ENCODE data around the gene MYBPHL. TPM values are rescaled to one million over a fixed set of nuclear protein-coding genes. Genes with fewer than 3 reads are reported as not detected.

MYBPHL gene
- total and polyA plus RNA-seq, 2 of the 13 experiments (the other 11 are each of a cell fraction or from before 2014, with no cell fraction given), result 3.7 to 3.8 TPM

DNA sequence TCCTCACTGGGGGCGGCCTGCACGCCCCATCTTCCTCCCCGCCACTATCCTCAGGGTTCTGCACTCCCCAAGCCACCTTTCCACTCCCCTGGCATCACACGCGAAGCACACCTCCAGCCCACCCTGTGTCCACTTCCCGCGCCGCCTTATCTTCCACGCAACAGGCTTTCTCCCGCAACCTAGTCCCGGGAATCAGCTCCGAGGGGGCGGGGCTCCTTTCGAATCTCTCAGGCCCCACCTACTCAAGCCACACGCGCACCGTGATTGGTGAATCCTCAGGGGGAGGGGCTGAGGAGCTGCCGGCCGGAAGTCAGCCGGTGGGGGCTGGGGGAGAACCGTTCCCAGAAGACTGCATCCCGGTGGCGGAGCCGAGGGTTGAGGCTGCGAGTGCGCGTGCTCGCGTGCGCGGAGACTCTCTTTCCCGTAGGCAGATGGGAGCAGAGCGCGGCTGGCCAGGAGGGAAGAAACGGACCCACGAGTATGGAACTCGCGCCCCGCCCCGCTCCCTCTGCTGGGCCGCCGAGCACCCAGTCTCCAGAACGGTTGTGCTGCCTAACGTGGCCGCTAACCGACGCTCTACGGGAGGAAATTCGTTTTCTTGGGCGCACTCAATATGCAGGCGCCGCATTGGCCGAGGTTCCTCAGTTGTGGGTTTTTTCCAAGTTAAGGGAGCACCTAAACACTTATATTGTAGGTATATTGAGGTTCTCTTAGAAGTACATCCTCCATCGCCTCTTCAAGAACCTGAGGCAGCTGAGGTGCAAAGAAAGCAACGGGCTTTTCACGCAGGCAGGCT lies 23.7 kb downstream of the MYBPHL start, which contains the start of gene PSRC1 (continued):
- TF ChIP-seq, protein P1, sequence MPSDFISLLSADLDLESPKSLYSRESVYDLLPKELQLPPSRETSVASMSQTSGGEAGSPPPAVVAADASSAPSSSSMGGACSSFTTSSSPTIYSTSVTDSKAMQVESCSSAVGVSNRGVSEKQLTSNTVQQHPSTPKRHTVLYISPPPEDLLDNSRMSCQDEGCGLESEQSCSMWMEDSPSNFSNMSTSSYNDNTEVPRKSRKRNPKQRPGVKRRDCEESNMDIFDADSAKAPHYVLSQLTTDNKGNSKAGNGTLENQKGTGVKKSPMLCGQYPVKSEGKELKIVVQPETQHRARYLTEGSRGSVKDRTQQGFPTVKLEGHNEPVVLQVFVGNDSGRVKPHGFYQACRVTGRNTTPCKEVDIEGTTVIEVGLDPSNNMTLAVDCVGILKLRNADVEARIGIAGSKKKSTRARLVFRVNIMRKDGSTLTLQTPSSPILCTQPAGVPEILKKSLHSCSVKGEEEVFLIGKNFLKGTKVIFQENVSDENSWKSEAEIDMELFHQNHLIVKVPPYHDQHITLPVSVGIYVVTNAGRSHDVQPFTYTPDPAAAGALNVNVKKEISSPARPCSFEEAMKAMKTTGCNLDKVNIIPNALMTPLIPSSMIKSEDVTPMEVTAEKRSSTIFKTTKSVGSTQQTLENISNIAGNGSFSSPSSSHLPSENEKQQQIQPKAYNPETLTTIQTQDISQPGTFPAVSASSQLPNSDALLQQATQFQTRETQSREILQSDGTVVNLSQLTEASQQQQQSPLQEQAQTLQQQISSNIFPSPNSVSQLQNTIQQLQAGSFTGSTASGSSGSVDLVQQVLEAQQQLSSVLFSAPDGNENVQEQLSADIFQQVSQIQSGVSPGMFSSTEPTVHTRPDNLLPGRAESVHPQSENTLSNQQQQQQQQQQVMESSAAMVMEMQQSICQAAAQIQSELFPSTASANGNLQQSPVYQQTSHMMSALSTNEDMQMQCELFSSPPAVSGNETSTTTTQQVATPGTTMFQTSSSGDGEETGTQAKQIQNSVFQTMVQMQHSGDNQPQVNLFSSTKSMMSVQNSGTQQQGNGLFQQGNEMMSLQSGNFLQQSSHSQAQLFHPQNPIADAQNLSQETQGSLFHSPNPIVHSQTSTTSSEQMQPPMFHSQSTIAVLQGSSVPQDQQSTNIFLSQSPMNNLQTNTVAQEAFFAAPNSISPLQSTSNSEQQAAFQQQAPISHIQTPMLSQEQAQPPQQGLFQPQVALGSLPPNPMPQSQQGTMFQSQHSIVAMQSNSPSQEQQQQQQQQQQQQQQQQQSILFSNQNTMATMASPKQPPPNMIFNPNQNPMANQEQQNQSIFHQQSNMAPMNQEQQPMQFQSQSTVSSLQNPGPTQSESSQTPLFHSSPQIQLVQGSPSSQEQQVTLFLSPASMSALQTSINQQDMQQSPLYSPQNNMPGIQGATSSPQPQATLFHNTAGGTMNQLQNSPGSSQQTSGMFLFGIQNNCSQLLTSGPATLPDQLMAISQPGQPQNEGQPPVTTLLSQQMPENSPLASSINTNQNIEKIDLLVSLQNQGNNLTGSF (CRISPR knock-in tag; IDR thresholded peaks at IDR 0.05), result peak; percentile 17; the same call in 1 of the 2 replicates
- TF ChIP-seq, protein P2, sequence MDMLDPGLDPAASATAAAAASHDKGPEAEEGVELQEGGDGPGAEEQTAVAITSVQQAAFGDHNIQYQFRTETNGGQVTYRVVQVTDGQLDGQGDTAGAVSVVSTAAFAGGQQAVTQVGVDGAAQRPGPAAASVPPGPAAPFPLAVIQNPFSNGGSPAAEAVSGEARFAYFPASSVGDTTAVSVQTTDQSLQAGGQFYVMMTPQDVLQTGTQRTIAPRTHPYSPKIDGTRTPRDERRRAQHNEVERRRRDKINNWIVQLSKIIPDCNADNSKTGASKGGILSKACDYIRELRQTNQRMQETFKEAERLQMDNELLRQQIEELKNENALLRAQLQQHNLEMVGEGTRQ (IDR thresholded peaks at IDR 0.05; ENCODE audit: low read depth, low read length), result no peak
- TF ChIP-seq, protein P2 (CRISPR knock-in tag; IDR thresholded peaks at IDR 0.05; ENCODE audit: borderline replicate concordance), result no peak
- TF ChIP-seq, protein P3, sequence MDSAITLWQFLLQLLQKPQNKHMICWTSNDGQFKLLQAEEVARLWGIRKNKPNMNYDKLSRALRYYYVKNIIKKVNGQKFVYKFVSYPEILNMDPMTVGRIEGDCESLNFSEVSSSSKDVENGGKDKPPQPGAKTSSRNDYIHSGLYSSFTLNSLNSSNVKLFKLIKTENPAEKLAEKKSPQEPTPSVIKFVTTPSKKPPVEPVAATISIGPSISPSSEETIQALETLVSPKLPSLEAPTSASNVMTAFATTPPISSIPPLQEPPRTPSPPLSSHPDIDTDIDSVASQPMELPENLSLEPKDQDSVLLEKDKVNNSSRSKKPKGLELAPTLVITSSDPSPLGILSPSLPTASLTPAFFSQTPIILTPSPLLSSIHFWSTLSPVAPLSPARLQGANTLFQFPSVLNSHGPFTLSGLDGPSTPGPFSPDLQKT (CRISPR knock-in tag; IDR thresholded peaks at IDR 0.05; ENCODE audit: borderline replicate concordance), result no peak
- no peak for TF ChIP-seq ZNF20 (CRISPR knock-in tag; IDR thresholded peaks at IDR 0.05)
- TF ChIP-seq, protein P4, sequence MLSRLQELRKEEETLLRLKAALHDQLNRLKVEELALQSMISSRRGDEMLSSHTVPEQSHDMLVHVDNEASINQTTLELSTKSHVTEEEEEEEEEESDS (CRISPR knock-in tag; IDR thresholded peaks at IDR 0.05; ENCODE audit: borderline replicate concordance), result no peak
- TF ChIP-seq, protein P5, sequence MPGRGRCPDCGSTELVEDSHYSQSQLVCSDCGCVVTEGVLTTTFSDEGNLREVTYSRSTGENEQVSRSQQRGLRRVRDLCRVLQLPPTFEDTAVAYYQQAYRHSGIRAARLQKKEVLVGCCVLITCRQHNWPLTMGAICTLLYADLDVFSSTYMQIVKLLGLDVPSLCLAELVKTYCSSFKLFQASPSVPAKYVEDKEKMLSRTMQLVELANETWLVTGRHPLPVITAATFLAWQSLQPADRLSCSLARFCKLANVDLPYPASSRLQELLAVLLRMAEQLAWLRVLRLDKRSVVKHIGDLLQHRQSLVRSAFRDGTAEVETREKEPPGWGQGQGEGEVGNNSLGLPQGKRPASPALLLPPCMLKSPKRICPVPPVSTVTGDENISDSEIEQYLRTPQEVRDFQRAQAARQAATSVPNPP (CRISPR knock-in tag; IDR thresholded peaks at IDR 0.05), result no peak; the same call in 1 of the 2 replicates
- no peak for TF ChIP-seq BRD4 (CRISPR knock-in tag; IDR thresholded peaks at IDR 0.05)
- TF ChIP-seq, protein P6, sequence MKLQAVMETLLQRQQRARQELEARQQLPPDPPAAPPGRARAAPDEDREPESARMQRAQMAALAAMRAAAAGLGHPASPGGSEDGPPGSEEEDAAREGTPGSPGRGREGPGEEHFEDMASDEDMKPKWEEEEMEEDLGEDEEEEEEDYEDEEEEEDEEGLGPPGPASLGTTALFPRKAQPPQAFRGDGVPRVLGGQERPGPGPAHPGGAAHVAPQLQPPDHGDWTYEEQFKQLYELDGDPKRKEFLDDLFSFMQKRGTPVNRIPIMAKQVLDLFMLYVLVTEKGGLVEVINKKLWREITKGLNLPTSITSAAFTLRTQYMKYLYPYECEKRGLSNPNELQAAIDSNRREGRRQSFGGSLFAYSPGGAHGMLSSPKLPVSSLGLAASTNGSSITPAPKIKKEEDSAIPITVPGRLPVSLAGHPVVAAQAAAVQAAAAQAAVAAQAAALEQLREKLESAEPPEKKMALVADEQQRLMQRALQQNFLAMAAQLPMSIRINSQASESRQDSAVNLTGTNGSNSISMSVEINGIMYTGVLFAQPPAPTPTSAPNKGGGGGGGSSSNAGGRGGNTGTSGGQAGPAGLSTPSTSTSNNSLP (IDR thresholded peaks at IDR 0.05; ENCODE audit: low read depth, low read length), result no peak
- peak; percentile 98 for TF ChIP-seq ETV5 (CRISPR knock-in tag; IDR thresholded peaks at IDR 0.05; ENCODE audit: borderline replicate concordance)
- no peak for TF ChIP-seq ZNF354B (CRISPR knock-in tag; IDR thresholded peaks at IDR 0.05)
- no peak for TF ChIP-seq ZNF75D (CRISPR knock-in tag; IDR thresholded peaks at IDR 0.05; ENCODE audit: borderline replicate concordance)
- peak; percentile 12; the same call in 1 of the 2 replicates for TF ChIP-seq DPF2 (CRISPR knock-in tag; IDR thresholded peaks at IDR 0.05; ENCODE audit: borderline replicate concordance, low read depth)
- TF ChIP-seq SMAD1 (CRISPR knock-in tag; IDR thresholded peaks at IDR 0.05; ENCODE audit: borderline replicate concordance, low read depth), result no peak
- TF ChIP-seq CCAR2 (optimal IDR thresholded peaks at IDR 0.05; ENCODE audit: low read depth, low read length), result no peak
- TF ChIP-seq ATM (IDR thresholded peaks at IDR 0.05; ENCODE audit: borderline replicate concordance), result no peak
